Gastroesophageal sphincter (tissue), 3 donors: ENCODE results near the gene EPHA4.

Source experiments
- CTCF ChIP-seq, 4 experiments: fragments of 200-600 bp in 2 of 4; fragments of 450-650 bp in 2 of 4; sonication (generic) in 1 of 4; IDR thresholded peaks; one replicate each; pipeline ENCODE4 v1.5.1; 2017 to 2019; ENCODE audit warnings: antibody characterized with exemption in 4 of 4, mild to moderate bottlenecking in 2 of 4, moderate library complexity in 2 of 4
- POLR2A ChIP-seq, 2 donors: fragments of 450-650 bp; IDR thresholded peaks; one replicate each; pipeline ENCODE4 v1.6.1; 2017; ENCODE audit warnings: antibody characterized with exemption in 2 of 2, mild to moderate bottlenecking in 2 of 2, moderate library complexity in 1 of 2
- POLR2AphosphoS5 ChIP-seq: sonication (generic); formaldehyde crosslinking; IDR thresholded peaks from one replicate; pipeline ENCODE4 v1.6.1; 2017; ENCODE audit warnings: antibody characterized with exemption

- TF ChIP-seq CTCF (IDR thresholded peaks at IDR 0.05) (no peak), POLR2A (IDR thresholded peaks at IDR 0.05) (no peak), POLR2AphosphoS5 (no peak)
Observed at GRCh38 chr2:221377597-221377996, 194.5 kb downstream of the EPHA4 start.
